ENCODE results near the gene GJA5.

The GJA5 gene

DNA sequence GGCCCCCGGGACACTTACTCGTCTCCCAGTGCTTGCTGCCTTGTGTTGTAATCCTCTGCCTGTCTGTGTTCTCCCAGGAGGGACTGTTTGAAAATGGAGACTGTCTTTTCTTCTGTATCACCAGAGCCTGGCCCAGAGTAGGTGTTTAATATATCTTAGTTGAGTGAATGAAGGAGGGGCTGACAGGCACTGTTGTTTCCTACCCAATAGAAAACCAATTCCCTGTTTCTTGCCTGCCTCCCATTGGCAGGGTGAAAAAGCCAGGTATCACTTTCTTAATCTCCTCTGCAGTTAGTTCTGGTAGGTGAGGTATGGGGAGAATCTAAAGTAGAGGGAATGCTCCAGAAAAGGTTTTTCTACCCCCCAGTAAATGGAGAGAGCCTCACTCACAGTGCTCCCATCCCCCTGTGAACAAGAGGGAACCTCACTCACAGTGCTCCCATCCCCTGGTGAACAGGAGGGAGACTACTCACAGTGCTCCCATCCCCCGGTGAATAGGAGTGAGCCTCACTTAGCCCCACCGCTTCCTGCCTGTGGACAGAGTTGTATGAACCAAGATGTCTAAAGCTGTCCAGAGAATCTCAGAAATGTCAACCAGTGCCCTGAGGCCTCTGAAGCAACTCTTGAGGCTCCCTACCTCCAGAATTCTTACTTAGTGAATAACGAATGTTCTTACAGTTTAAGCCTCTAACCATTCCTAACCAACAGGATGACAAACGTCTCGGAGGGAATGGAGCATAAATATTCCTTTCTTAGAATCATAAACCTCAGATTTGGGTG lies at the start of gene GJA5:
Gene GJA5, minus strand, starts transcription at position 122 of the 780 bp plus-strand sequence. CDS start 1,364 bp downstream, outside the sequence.
- DNase-seq, result no peak

DNA sequence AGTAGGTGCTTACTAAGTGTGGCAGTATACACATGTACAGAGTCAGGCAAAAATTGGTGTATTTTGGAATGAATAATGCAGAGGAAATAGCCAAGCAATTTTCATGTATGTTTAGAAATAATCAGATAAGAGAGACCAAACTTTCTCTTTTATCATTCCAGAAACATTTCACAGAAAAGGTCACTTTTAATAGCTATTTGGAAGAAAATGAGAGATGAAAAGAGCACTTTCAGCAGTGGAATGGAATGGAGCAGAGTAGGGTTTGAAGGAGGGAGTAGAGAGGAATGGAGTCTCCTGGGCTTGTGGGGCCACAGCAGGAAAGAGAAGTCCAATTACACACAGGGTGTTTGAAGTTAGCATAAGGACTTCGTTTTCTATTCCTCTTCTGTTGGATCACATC lies 48.8 kb upstream of the GJA5 start:
- no peak for DNase-seq

DNA sequence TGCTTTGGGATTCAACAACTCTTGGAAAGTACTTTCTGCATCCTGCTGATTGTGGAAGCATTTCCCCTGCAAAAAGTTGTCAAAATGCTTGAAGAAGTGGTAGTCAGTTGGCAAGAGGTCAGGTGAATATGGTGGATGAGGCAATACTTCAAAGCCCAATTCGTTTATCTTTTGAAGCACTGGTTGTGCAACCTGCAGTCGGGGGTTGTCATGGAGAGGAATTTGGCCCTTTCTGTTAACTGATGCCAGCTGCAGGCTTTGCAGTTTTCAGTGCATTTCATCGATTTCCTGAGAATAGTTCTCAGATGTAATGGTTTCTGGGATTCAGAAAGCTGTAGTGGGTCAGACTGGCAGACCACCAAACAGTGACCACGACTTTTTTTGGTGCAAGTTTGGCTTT lies 47.6 kb upstream of the GJA5 start:
- DNase-seq, result no peak

GRCh38 chr1:147807405-147807804 lies 47.0 kb upstream of the GJA5 start:
- DNase-seq, result no peak

DNA sequence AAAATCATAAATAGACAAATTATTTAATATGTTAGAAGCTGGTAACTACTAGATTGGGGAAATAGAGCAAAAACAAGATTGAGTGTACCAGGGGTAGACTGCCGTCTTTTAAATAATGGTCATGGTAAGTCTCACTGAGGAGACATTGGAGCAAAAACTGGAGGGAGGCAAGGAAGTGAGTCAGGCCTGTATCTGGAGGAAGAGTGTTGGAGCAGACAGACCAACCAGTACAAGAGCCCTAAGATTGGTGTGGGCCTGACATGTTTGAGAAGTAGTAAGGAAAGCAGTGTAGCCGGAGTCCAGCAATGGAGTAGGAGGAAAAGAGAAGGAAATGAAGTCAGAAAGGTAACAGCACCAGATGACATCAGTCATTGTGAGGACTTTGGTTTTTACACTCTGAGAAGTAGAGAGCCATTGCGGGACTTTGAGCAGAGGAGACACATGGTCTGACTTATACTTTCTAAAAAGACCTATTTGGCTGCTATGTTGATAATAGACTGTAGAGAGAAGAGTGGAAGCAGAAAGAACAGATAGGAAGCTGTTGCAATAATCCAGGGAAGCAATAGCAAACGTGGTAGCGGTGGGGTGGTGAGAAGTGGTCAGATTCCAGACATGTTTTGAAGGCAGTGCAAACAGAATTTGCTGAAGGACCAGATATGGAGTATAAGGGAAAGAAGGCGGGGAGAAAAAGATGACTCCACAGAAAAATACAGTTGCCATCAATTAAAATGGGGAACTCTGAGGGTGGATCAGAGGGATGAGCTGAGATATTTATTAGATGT lies 44.7 kb upstream of the GJA5 start:
- no peak for DNase-seq

GRCh38 chr1:147800804-147801203 lies 40.4 kb upstream of the GJA5 start:
- no peak for DNase-seq

GRCh38 chr1:147798731-147799130 lies 38.3 kb upstream of the GJA5 start:
- no peak for DNase-seq

DNA sequence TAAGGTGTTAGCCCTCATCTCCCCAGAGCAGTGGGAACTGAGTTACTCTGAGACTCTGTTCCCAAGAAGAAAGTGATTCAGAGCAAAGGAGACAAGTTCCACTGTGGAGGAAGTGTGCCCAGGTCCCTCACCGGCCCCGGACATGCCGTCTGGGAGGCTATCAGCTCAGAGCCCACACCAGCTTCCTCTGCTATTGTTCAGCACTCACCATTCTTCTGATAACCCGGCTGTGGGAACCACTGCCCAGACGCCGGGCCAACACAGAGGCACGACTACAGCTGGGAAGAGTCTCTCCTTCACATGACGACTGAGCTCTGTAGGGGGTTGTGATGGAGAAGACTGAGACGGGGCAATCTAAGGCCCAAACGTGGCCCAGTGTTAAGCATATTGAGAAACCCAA lies 34.2 kb upstream of the GJA5 start:
- DNase-seq, result no peak

GRCh38 chr1:147791876-147792275 lies 31.5 kb upstream of the GJA5 start:
- no peak for DNase-seq

- no peak for DNase-seq
These were observed 27.4 kb upstream of the GJA5 start for GRCh38 chr1:147787765-147788164.

DNA sequence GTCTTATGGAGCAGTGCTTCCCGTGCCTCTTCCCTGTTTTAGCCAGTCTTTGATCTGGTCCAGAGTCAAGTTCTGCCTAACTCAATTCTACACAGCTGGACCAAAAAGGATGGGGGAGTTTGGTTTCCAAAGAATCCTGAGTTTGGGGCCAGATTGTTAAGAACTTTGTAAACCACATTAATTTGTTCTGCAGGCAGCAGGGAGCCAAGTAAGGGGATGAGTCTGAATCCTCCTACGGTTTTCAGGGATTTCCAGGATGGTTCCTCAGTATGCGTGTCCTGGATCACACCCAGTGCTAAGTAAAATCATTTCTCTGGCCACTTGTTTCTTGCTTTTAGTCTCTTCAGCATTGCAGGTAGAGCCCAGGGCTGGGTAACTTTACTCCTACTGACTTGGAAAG lies 26.1 kb upstream of the GJA5 start:
- DNase-seq, result no peak

- no peak for DNase-seq
These were observed 25.5 kb upstream of the GJA5 start for GRCh38 chr1:147785794-147786506.

DNA sequence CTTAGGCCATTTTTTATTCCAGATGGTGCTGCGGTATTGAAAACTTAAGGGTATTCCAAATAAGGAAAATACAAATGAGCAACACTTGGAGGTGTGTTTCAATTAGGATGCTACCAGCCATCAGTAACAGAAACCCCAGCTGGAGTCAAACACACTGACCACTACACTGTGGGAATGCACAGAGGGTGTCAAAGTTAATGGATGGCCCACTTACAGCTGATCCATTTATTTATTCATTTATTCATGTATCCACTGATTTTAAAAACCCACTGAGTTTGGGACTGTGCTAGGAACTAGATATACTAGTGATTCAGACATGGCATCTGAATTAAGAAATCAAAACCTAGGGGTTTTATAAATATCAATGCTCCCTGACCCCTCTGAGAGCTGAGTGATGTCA lies 24.5 kb upstream of the GJA5 start:
- no peak for DNase-seq

DNA sequence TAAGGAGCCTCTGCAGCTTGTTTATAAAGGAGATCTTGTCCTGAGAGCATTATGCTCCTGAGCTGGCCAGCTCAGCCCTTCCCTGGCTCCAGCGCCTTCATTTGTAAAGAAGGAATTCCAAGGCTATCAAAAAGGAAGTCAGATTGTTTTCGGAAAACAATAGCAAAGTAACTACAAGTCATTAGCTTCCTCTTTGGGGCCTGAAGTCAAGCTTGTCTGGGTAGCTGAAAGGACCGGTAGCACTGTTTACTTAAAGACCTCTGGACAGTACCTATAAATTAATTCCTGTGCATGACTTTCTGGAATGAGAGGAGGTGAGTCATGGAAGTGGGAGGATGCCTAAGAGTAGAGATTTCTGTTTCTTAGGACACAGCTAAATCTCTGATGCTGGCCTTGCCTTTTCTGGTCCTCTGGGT lies 20.7 kb upstream of the GJA5 start:
- DNase-seq, result no peak

GRCh38 chr1:147777694-147778093 lies 17.3 kb upstream of the GJA5 start:
- DNase-seq, result no peak

GRCh38 chr1:147773215-147773715 lies 12.9 kb upstream of the GJA5 start:
- DNase-seq, result no peak

- DNase-seq, result no peak
These were observed 12.2 kb upstream of the GJA5 start for GRCh38 chr1:147772570-147772969.

- peak in 2 of 56 donors; percentile 4 to 11 for DNase-seq
These were observed 11.1 kb upstream of the GJA5 start for GRCh38 chr1:147771226-147772125.

GRCh38 chr1:147769106-147769505 lies 8.7 kb upstream of the GJA5 start:
- no peak for DNase-seq

DNA sequence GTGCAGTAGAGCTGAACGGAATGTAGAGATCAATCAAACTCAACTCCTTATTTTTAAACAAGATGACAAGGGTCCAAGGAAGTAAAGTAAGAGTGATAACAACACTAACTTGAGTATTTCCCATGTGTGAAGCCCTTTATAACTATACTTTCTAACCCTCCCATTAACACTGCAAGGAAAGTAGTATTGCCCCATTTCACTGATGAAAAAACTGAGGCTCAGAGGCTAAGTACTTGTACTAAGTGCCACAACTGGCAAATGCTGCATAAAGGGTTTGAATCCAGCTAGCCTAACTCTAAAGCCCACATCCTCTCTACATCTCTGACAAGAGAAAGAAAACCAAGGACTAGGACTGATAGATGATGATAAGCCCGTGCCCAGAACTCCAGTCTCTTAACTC lies 8.2 kb upstream of the GJA5 start:
- no peak for DNase-seq

DNA sequence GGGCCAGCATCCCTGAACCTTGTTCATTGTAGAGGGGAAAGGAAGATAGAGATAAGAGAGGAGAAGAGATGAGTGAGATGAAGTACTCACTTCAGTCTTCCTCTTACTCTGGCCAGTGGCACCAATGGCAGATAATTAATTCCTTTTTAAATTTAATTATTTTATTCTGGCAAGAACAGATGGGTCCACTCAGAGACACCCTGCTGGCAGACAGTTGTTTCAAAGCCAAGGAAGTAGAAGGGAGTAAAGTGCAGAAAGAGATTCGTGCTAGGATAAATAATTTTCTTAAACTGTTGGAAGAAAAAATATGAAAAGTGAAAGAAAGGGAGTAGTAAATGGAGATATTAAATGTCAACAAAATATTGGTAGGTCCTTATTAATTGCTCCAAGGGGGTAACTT lies 7.7 kb upstream of the GJA5 start:
- no peak for DNase-seq
